Kidney (tissue), 14 donors: ENCODE data around the gene COPG2. TPM values are rescaled to one million over a fixed set of nuclear protein-coding genes. Genes with fewer than 3 reads are reported as not detected.
"Not testable (repeated sequence)": the region's sequence is repeated elsewhere in the genome, so short reads cannot be mapped to it uniquely, and the experiment has no call there.

Experiments
- DNase-seq, 5 donors: peaks; one replicate each; pipeline ENCODE4 v3.0.0-alpha.2; 2013 to 2020
- FAIRE-seq: peaks from 2 replicates; lab custom pipeline; 2012; peaks lifted over from hg19 to GRCh38; lab: Jason Lieb, UNC
- H3K27ac ChIP-seq, 2 donors: one replicate each; pipeline ENCODE4 v1.7.0; 2013; ENCODE audit warnings: low read depth in 2 of 2, low read length in 2 of 2, inconsistent platforms in 1 of 2
- H3K27me3 ChIP-seq: one replicate; pipeline ENCODE4 v1.7.1; 2013; ENCODE audit warnings: low read length, inconsistent platforms; ENCODE audit not compliant: control insufficient read depth, insufficient read depth
- H3K36me3 ChIP-seq, 3 donors: one replicate each; pipeline versions ENCODE4 v1.7.0 to v1.7.1; 2013; ENCODE audit warnings: low read length in 3 of 3, control low read depth in 1 of 3, inconsistent platforms in 1 of 3; ENCODE audit not compliant: insufficient read depth in 3 of 3, control insufficient read depth in 2 of 3
- H3K4me1 ChIP-seq, 3 donors: one replicate each; pipeline versions ENCODE4 v1.7.0 to v1.7.1; 2013; ENCODE audit warnings: low read length in 3 of 3, inconsistent platforms in 1 of 3, low read depth in 1 of 3; ENCODE audit not compliant: control insufficient read depth in 2 of 3, insufficient read depth in 2 of 3
- H3K4me3 ChIP-seq, 3 donors: one replicate each; pipeline versions ENCODE4 v1.7.0 to v1.8.1; 2013; ENCODE audit warnings: low read length in 3 of 3, control low read depth in 1 of 3, inconsistent platforms in 1 of 3
- H3K9ac ChIP-seq, 3 donors: one replicate each; pipeline versions ENCODE4 v1.7.0 to v1.7.1; 2013; ENCODE audit warnings: low read length in 3 of 3, control low read depth in 1 of 3, inconsistent platforms in 1 of 3
- H3K9me3 ChIP-seq, 3 donors: one replicate each; pipeline versions ENCODE4 v1.7.0 to v1.7.1; 2013; ENCODE audit warnings: low read length in 3 of 3, control low read depth in 1 of 3, inconsistent platforms in 1 of 3; ENCODE audit not compliant: control insufficient read depth in 2 of 3, insufficient read depth in 1 of 3
- intact Hi-C: fragments of 100-400 bp; cut with DNase I; formaldehyde crosslinking; loops from one replicate; pipeline ENCODE4 v1.11.1; 2022
- polyA plus RNA-seq: library from polyadenylated mRNA; stranded (reverse); fragments of 350-450 nt; fragmentation: Illumina TruSeq; extraction: RNeasy Lipid Tissue Mini Kit (QIAGEN cat#74804); gene quantifications from one replicate; pipeline ENCODE4 v1.2.3, GENCODE V29; 2014; ENCODE audit warnings: low read depth, low replicate concordance; ENCODE audit not compliant: insufficient read depth
- total RNA-seq: library from RNA; stranded (reverse); fragmentation: NEBNext Ultra II Directional; extraction: Animal tissue kit (Norgen Biotek cat#: 25700); gene quantifications from one replicate; pipeline ENCODE4 v1.2.1, GENCODE V29; 2021
- TF ChIP-seq, protein P1 (sequence below): IDR thresholded peaks from 3 replicates; pipeline ENCODE4 v1.5.1; 2012; ENCODE audit warnings: mild to moderate bottlenecking, moderate library complexity, borderline replicate concordance; ENCODE audit not compliant: insufficient read depth; ENCODE audit errors: extremely low read depth
- donor health status: control.
- donor health status: control.
- donor health status: control.
- donor health status: control.
- donor health status: control.
- donor health status: DM: yes; HTN: yes; CAD: no.
- donor health status: Normal renal cell carcinoma (clear cell type).

COPG2 gene
- total and polyA plus RNA-seq, 2 donors from 2014 or later, result 12.6 to 27.6 TPM

DNA sequence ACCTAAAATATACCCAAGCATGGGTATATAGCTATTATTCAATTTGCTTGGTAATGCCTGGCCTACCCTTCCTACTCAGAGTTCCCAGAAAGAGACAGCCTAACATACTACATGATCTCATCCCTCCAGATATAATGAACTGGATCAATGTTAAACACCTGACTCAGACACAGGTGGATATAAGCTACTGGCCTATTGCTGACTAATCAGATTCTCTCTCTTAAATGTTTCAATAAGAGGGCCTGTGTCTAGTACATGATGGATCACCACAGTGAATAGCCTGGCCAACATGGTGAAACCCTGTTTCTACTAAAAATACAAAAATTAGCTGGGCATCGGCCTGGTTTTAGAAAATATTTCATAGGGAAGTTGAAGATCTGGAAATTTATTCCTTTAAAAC lies 54.1 kb downstream of the COPG2 start:
- DNase-seq, result no peak
- TF ChIP-seq, protein P1, sequence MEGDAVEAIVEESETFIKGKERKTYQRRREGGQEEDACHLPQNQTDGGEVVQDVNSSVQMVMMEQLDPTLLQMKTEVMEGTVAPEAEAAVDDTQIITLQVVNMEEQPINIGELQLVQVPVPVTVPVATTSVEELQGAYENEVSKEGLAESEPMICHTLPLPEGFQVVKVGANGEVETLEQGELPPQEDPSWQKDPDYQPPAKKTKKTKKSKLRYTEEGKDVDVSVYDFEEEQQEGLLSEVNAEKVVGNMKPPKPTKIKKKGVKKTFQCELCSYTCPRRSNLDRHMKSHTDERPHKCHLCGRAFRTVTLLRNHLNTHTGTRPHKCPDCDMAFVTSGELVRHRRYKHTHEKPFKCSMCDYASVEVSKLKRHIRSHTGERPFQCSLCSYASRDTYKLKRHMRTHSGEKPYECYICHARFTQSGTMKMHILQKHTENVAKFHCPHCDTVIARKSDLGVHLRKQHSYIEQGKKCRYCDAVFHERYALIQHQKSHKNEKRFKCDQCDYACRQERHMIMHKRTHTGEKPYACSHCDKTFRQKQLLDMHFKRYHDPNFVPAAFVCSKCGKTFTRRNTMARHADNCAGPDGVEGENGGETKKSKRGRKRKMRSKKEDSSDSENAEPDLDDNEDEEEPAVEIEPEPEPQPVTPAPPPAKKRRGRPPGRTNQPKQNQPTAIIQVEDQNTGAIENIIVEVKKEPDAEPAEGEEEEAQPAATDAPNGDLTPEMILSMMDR, result no peak
- intact Hi-C loops, result no loop called here
- no peaks in the 10 kb centered on the region for H3K27me3 ChIP-seq
- H3K9ac ChIP-seq, result no peak overlapping the region
- H3K27ac ChIP-seq, result no peak overlapping the region
- H3K36me3 ChIP-seq, result peaks cover 4 to 11% (median 4%) of the 10 kb centered on the region in 3 donors
- no peak overlapping the region for H3K4me3 ChIP-seq
- FAIRE-seq, result no peak
- H3K9me3 ChIP-seq, result no peaks in the 10 kb centered on the region
- H3K4me1 ChIP-seq, result no peaks in the 10 kb centered on the region

DNA sequence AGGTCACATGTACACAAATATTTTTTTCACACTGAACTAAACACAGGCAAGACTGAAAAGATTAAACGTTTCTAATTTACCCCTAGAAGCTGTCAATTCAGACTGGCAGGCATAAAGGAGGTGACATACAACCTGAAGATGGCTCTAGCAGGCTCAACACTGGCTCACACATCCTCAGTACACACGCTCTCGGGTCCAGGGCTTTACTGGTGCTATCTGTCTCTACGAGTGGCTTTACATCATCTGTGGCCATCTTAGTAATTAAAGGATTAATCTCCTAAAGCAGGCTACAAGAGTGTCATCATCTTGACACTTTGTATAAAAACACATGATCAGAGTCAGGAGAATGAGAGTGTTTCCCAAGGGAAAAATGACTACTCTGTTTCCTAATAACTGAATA lies 57.3 kb downstream of the COPG2 start:
- Histone ChIP-seq H3K4me3 (no peak overlapping the region), H3K9ac (no peak overlapping the region), H3K27ac (no peak overlapping the region), H3K9me3 (no peaks in the 10 kb centered on the region), H3K4me1 (no peaks in the 10 kb centered on the region), H3K36me3 (peaks cover 4 to 11% (median 4%) of the 10 kb centered on the region in 3 donors), H3K27me3 (no peaks in the 10 kb centered on the region)
- FAIRE-seq (no peak), DNase-seq (no peak)
- intact Hi-C loops, result no loop called here
- TF ChIP-seq, protein P1, result no peak

DNA sequence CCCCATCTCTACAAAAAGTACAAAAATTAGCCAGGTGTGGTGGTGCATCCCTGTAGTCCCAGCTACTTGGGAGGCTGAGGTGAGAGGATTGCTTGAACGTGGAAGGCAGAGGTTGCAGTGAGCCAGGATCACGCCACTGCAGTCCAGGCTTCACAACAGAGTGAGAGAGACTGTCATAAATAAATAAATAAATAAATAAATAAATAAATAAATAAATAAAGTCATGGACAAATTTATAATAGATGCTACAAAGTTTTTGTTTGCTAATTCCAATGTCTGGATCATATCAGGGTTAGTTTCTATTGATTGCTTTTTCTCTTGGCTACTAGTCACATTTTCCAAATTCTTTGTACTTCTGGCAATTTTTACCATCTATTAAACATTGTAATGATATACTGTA lies 61.5 kb downstream of the COPG2 start:
- FAIRE-seq, H3K36me3 ChIP-seq, H3K9me3 ChIP-seq, H3K27ac ChIP-seq, intact Hi-C loops, DNase-seq, H3K27me3 ChIP-seq, H3K4me3 ChIP-seq, H3K4me1 ChIP-seq, H3K9ac ChIP-seq: not testable (repeated sequence)

DNA sequence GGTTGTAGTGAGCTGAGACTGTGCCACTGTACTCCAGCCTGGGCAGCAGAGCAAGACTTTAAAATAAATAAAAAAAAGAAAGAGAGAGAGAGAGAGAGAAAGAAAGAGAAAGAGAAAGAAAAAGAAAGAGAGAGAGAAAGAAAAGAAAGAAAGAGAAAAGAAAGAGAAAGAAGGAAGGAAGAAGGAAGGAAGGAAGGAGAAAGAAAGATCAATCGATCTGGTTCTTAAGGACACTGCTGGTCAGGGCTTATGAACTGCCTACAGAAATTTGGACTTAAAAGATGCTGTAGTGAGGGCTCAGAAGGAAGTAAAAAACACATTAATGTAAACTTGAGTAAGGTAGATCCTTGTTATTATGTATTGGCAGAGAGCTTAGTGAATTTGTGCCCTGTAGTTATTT lies 62.4 kb downstream of the COPG2 start:
- Histone ChIP-seq H3K4me3 (no peak overlapping the region), H3K9me3 (no peaks in the 10 kb centered on the region), H3K27ac (no peak overlapping the region), H3K9ac (no peak overlapping the region), H3K4me1 (no peaks in the 10 kb centered on the region), H3K36me3 (peaks cover 3 to 6% (median 3%) of the 10 kb centered on the region in 3 donors), H3K27me3 (no peaks in the 10 kb centered on the region)
- TF ChIP-seq, protein P1, result no peak
- DNase-seq, result no peak
- intact Hi-C loops, result no loop called here
- FAIRE-seq, result no peak
